Mesodermal cell (in vitro differentiated cells): ENCODE results near the gene SAMD4A.
"Not testable (repeated sequence)": the region's sequence is repeated elsewhere in the genome, so short reads cannot be mapped to it uniquely, and the experiment has no call there.

Experiments
- H3K27ac ChIP-seq: 2 replicates; pipeline ENCODE4 v1.7.0; 2013; ENCODE audit warnings: mild to moderate bottlenecking, low read depth, low read length, moderate library complexity; ENCODE audit not compliant: severe bottlenecking
- H3K36me3 ChIP-seq: 2 replicates; pipeline ENCODE4 v1.7.1; 2013; ENCODE audit warnings: mild to moderate bottlenecking, low read length, moderate library complexity; ENCODE audit not compliant: control insufficient read depth, insufficient read depth
- H3K4me1 ChIP-seq: one replicate; pipeline ENCODE4 v1.7.1; 2013; ENCODE audit warnings: mild to moderate bottlenecking, low read length; ENCODE audit not compliant: insufficient read depth, control insufficient read depth, poor library complexity, severe bottlenecking
- H3K4me3 ChIP-seq: 2 replicates; pipeline ENCODE4 v1.7.0; 2013; ENCODE audit warnings: low read length, control low read depth, mild to moderate bottlenecking; ENCODE audit not compliant: insufficient read depth, poor library complexity, severe bottlenecking; ENCODE audit errors: extremely low read depth
- H3K9me3 ChIP-seq: 2 replicates; pipeline ENCODE4 v1.7.1; 2013; ENCODE audit warnings: mild to moderate bottlenecking, low read length, moderate library complexity; ENCODE audit not compliant: control insufficient read depth
- WGBS, 2 experiments: methylation state at CpG; one replicate each; pipeline ENCODE4 v1.1.5; 2013; ENCODE audit warnings: missing lambda C conversion rate in 2 of 2; ENCODE audit not compliant: insufficient coverage in 2 of 2; 5-methylcytosine and 5-hydroxymethylcytosine counted together

The SAMD4A gene

GRCh38 chr14:54747616-54748015 lies 180.7 kb downstream of the SAMD4A start:
- WGBS, 2 experiments: 67% methylated on average over 1 of the region's 1 CpG; no CpG with 5 or more reads in 1 of the 2 experiments
- Histone ChIP-seq H3K36me3 (peaks cover 92% of the 10 kb centered on the region), H3K9me3 (no peaks in the 10 kb centered on the region), H3K27ac (no peak overlapping the region), H3K4me1 (no peaks in the 10 kb centered on the region), H3K4me3 (no peak overlapping the region)

GRCh38 chr14:54749180-54749579 lies 182.3 kb downstream of the SAMD4A start:
- WGBS, 2 experiments: 77 to 93% methylated on average over 2 to 3 of the region's 4 CpGs
- H3K4me3 ChIP-seq: no peak overlapping the region
- peaks cover 90% of the 10 kb centered on the region for H3K36me3 ChIP-seq
- no peaks in the 10 kb centered on the region for H3K9me3 ChIP-seq
- H3K4me1 ChIP-seq: no peaks in the 10 kb centered on the region
- H3K27ac ChIP-seq: no peak overlapping the region

- Histone ChIP-seq H3K27ac (no peak overlapping the region), H3K36me3 (peaks cover 91% of the 10 kb centered on the region), H3K4me3 (no peak overlapping the region), H3K4me1 (no peaks in the 10 kb centered on the region), H3K9me3 (no peaks in the 10 kb centered on the region)
- WGBS, 2 experiments: 96 to 97% methylated on average over 3 to 5 of the region's 5 CpGs
Measured at GRCh38 chr14:54749727-54750126, 182.8 kb downstream of the SAMD4A start.

- not testable (repeated sequence) for H3K4me3 ChIP-seq
- 95 to 99% methylated on average over 7 of the region's 9 CpGs for WGBS, 2 experiments
Measured at GRCh38 chr14:54752611-54753010, 185.7 kb downstream of the SAMD4A start.

GRCh38 chr14:54753396-54753795 lies 186.5 kb downstream of the SAMD4A start:
- not testable (repeated sequence) for H3K27ac ChIP-seq, H3K4me1 ChIP-seq, H3K9me3 ChIP-seq, H3K4me3 ChIP-seq
- no CpG with 5 or more reads among the region's 3 CpGs for WGBS, 2 experiments
- peaks cover 81% of the 10 kb centered on the region for H3K36me3 ChIP-seq

More at GRCh38 chr14:54752611-54753010, 185.7 kb downstream of the SAMD4A start:
- H3K9me3 ChIP-seq, H3K4me1 ChIP-seq, H3K27ac ChIP-seq: not testable (repeated sequence)
- H3K36me3 ChIP-seq: peaks cover 82% of the 10 kb centered on the region

GRCh38 chr14:54754116-54754622 lies 187.2 kb downstream of the SAMD4A start:
- Histone ChIP-seq H3K27ac (no peak overlapping the region), H3K36me3 (peaks cover 83% of the 10 kb centered on the region), H3K4me3 (no peak overlapping the region), H3K9me3 (no peaks in the 10 kb centered on the region), H3K4me1 (no peaks in the 10 kb centered on the region)
- WGBS, 2 experiments: 92 to 94% methylated on average over 3 to 6 of the region's 6 CpGs

GRCh38 chr14:54754623-54755386 lies 187.9 kb downstream of the SAMD4A start:
- 84 to 99% methylated on average over 7 to 9 of the region's 11 CpGs for WGBS, 2 experiments
- H3K9me3 ChIP-seq: no peaks in the 10 kb centered on the region
- no peak overlapping the region for H3K27ac ChIP-seq
- no peaks in the 10 kb centered on the region for H3K4me1 ChIP-seq
- peaks cover 83% of the 10 kb centered on the region for H3K36me3 ChIP-seq
- no peak overlapping the region for H3K4me3 ChIP-seq

- H3K4me1 ChIP-seq: peaks cover 12% of the 10 kb centered on the region
- 89 to 91% methylated on average over 2 to 3 of the region's 3 CpGs for WGBS, 2 experiments
- no peak overlapping the region for H3K4me3 ChIP-seq
- H3K36me3 ChIP-seq: peaks cover 84% of the 10 kb centered on the region
- no peak overlapping the region for H3K27ac ChIP-seq
- H3K9me3 ChIP-seq: no peaks in the 10 kb centered on the region
Measured at GRCh38 chr14:54756656-54757392, 189.9 kb downstream of the SAMD4A start.

GRCh38 chr14:54758041-54758440 lies 191.1 kb downstream of the SAMD4A start:
- 96 to 100% methylated on average over 4 to 6 of the region's 9 CpGs for WGBS, 2 experiments
- no peaks in the 10 kb centered on the region for H3K9me3 ChIP-seq
- peaks cover 20% of the 10 kb centered on the region for H3K4me1 ChIP-seq
- no peak overlapping the region for H3K27ac ChIP-seq
- peaks cover 81% of the 10 kb centered on the region for H3K36me3 ChIP-seq
- no peak overlapping the region for H3K4me3 ChIP-seq

GRCh38 chr14:54759982-54760585 lies 193.2 kb downstream of the SAMD4A start:
- Histone ChIP-seq H3K27ac (no peak overlapping the region), H3K4me1 (peaks cover 26% of the 10 kb centered on the region), H3K4me3 (no peak overlapping the region), H3K9me3 (no peaks in the 10 kb centered on the region), H3K36me3 (peaks cover 86% of the 10 kb centered on the region)
- WGBS, 2 experiments: 94 to 97% methylated on average over 31 to 33 of the region's 33 CpGs
